Stimulated activated memory B cell treated with anti-CD40 and anti-IgM and Interleukin-4, amounts not matched to agents 10 μg/mL and 1 μg/mL and 100 μg/mL, for 72 hours (primary cell): Measurements from ENCODE around the gene STK11.
A peak's percentile ranks its signal among the peaks of the same experiment; 100 is the strongest.

Source experiments
- ATAC-seq: fragments of 150-1000 bp; cut with Tn5 transposase; 2 replicates; pipeline ENCODE4 v1.10.0; 2021
- H3K27ac Mint-ChIP-seq: one replicate; pipeline ENCODE4 v1.8.0; 2022; ENCODE audit warnings: mild to moderate bottlenecking, mixed read lengths
- H3K27me3 Mint-ChIP-seq: one replicate; pipeline ENCODE4 v1.8.0; 2022; ENCODE audit warnings: mixed read lengths
- H3K36me3 Mint-ChIP-seq: one replicate; pipeline ENCODE4 v1.8.0; 2022; ENCODE audit warnings: mixed read lengths
- H3K4me1 Mint-ChIP-seq: one replicate; pipeline ENCODE4 v1.8.0; 2022; ENCODE audit warnings: mixed read lengths
- H3K4me3 Mint-ChIP-seq: one replicate; pipeline ENCODE4 v1.8.0; 2022; ENCODE audit warnings: mild to moderate bottlenecking, moderate library complexity, mixed read lengths
- H3K9me3 Mint-ChIP-seq: one replicate; pipeline ENCODE4 v1.8.0; 2022; ENCODE audit warnings: mixed read lengths

The STK11 gene

GRCh38 chr19:1214862-1215731, 9.5 kb downstream of the STK11 start:
- Mint-ChIP-seq H3K36me3 (peaks cover 13% of the 10 kb centered on the region), H3K27ac (no peak overlapping the region), H3K9me3 (no peaks in the 10 kb centered on the region), H3K27me3 (no peaks in the 10 kb centered on the region), H3K4me1 (peaks cover 22% of the 10 kb centered on the region), H3K4me3 (no peak overlapping the region)
- ATAC-seq, result no peak

- no peak overlapping the region for H3K4me3 Mint-ChIP-seq
- H3K9me3 Mint-ChIP-seq, result no peaks in the 10 kb centered on the region
- H3K4me1 Mint-ChIP-seq, result peaks cover 17% of the 10 kb centered on the region
- no peaks in the 10 kb centered on the region for H3K27me3 Mint-ChIP-seq
- H3K36me3 Mint-ChIP-seq, result peaks cover 10% of the 10 kb centered on the region
- no peak for ATAC-seq
- H3K27ac Mint-ChIP-seq, result no peak overlapping the region
Observed at GRCh38 chr19:1216756-1217155, 11.2 kb downstream of the STK11 start.

GRCh38 chr19:1217366-1217765, 11.8 kb downstream of the STK11 start:
- Mint-ChIP-seq H3K36me3 (peaks cover 9% of the 10 kb centered on the region), H3K4me3 (no peak overlapping the region), H3K27me3 (no peaks in the 10 kb centered on the region), H3K4me1 (peaks cover 16% of the 10 kb centered on the region), H3K27ac (no peak overlapping the region), H3K9me3 (no peaks in the 10 kb centered on the region)
- ATAC-seq, result no peak

DNA sequence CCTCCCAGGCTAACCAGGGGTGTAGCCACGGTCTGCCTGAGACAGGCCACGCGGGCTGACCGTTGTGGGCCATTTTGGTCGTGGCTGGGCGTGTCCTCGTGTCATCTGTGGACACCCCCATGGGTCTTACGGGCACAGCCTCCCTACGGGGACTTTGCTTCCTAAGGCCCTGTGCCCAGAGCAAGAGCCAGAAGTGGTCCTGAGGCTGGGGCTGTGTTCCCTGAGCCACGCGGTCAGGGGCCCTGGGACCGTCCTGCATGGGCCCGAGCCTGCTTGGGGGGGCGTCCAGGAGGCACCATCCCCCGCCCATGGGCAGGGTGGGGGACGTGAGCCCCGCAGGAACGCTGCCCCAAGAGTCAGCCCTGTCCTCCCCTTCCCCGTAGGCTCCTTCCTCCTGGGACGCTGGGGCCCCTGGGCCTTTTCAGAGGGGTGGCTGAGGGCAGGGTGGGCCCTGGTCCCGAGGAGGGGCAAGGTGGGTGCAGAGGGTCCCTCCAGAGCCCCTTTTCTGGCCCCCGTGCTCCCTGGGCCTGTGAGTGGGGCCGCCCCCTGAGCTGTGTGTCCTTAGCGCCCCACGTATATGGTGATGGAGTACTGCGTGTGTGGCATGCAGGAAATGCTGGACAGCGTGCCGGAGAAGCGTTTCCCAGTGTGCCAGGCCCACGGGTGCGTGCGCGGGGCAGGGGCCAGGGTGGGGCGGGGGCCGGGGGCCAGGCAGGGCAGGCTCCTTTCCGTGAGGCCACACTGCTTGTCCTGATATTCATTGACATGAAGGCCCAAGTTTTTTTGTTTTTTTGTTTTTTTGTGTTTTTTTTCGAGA, 13.4 kb downstream of the STK11 start:
- Mint-ChIP-seq H3K27ac (no peak overlapping the region), H3K9me3 (no peaks in the 10 kb centered on the region), H3K4me3 (no peak overlapping the region), H3K27me3 (no peaks in the 10 kb centered on the region), H3K4me1 (peaks cover 6% of the 10 kb centered on the region), H3K36me3 (peaks cover 2% of the 10 kb centered on the region)
- ATAC-seq, result no peak

DNA sequence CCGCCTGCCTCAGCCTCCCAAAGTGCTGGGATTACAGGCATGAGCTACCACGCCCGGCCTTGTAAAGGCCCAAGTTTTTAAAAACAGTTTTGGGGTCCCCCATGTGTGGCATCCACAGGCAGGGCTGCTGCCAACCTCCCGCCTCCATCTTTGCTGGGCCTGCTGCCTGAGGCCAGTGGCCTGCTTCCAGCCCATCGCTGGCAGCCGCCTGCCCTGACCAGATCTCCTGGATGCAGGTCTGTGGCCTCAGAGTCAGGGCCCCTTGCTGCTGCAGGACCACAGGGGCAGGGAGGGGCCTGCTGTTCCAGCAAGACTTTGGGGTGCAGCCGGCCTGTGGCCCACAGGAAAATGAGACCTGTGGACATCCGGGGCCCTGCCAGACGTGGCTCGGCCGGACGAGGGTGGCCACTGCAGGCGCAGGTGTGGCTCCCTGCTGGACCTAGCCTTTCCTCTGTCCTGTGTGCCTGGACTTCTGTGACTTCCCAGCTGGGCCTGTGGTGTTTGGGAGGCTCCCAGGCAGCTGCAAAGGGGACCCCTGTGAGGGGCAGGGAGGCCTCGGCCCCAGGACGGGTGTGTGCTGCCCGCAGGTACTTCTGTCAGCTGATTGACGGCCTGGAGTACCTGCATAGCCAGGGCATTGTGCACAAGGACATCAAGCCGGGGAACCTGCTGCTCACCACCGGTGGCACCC, 14.4 kb downstream of the STK11 start:
- no peak overlapping the region for H3K4me3 Mint-ChIP-seq
- H3K36me3 Mint-ChIP-seq, result no peaks in the 10 kb centered on the region
- H3K27ac Mint-ChIP-seq, result no peak overlapping the region
- H3K27me3 Mint-ChIP-seq, result no peaks in the 10 kb centered on the region
- no peaks in the 10 kb centered on the region for H3K9me3 Mint-ChIP-seq
- H3K4me1 Mint-ChIP-seq, result no peaks in the 10 kb centered on the region
- ATAC-seq, result no peak

- Mint-ChIP-seq H3K9me3 (no peaks in the 10 kb centered on the region), H3K27me3 (no peaks in the 10 kb centered on the region), H3K4me3 (no peak overlapping the region), H3K27ac (no peak overlapping the region), H3K4me1 (no peaks in the 10 kb centered on the region), H3K36me3 (no peaks in the 10 kb centered on the region)
- no peak for ATAC-seq
Observed at GRCh38 chr19:1220477-1220930, 14.9 kb downstream of the STK11 start.

DNA sequence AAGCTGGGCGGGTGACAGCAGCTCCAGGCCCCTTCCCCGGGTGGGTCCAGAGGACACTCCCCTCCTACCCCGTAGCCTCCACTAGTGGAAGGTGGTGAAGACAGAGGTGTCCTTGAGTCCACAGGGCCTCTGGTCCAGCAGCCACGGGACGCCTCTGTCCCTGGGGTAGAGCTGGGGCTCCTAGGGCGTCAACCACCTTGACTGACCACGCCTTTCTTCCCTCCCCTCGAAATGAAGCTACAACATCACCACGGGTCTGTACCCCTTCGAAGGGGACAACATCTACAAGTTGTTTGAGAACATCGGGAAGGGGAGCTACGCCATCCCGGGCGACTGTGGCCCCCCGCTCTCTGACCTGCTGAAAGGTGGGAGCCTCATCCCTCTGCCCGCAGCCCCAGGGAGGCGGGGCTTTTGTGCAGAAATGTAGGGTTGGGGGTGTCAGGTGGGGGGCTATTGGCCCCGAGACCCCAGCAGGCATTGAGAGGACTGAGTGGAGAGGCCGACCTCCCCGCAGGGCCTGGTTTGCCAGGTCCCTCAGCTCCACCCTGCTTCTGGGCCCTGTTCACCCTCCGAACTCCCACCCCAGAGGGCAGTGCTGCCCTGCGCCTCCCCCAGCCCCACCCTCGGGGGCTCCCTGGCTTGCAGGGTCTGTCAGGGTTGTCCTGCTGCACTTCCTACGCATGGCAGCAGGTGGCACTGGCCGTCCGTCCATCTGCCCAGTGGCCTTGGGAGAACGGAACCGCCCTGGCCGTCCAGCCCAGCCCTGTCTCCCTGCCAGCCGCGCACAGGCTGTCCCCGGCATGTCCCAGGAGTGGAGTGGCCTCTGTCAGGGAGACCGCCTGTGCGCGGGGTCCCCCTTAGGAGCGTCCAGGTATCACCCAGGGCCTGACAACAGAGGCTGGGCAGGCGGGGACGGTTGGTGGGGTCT, 15.7 kb downstream of the STK11 start:
- Mint-ChIP-seq H3K4me3 (no peak overlapping the region), H3K27me3 (no peaks in the 10 kb centered on the region), H3K9me3 (no peaks in the 10 kb centered on the region), H3K27ac (no peak overlapping the region), H3K36me3 (no peaks in the 10 kb centered on the region), H3K4me1 (no peaks in the 10 kb centered on the region)
- no peak for ATAC-seq

- no peaks in the 10 kb centered on the region for H3K27me3 Mint-ChIP-seq
- no peaks in the 10 kb centered on the region for H3K9me3 Mint-ChIP-seq
- H3K36me3 Mint-ChIP-seq, result no peaks in the 10 kb centered on the region
- H3K4me1 Mint-ChIP-seq, result no peaks in the 10 kb centered on the region
- ATAC-seq, result no peak
- no peak overlapping the region for H3K27ac Mint-ChIP-seq
- H3K4me3 Mint-ChIP-seq, result no peak overlapping the region
Observed at GRCh38 chr19:1221904-1222255, 16.3 kb downstream of the STK11 start.

- no peak for ATAC-seq
- Mint-ChIP-seq H3K4me1 (no peaks in the 10 kb centered on the region), H3K27ac (no peak overlapping the region), H3K27me3 (no peaks in the 10 kb centered on the region), H3K4me3 (no peak overlapping the region), H3K36me3 (no peaks in the 10 kb centered on the region), H3K9me3 (no peaks in the 10 kb centered on the region)
Observed at GRCh38 chr19:1222394-1222793, 16.8 kb downstream of the STK11 start.

GRCh38 chr19:1223018-1223855, 17.7 kb downstream of the STK11 start:
- Mint-ChIP-seq H3K36me3 (peaks cover 4% of the 10 kb centered on the region), H3K4me3 (no peak overlapping the region), H3K4me1 (no peaks in the 10 kb centered on the region), H3K27ac (no peak overlapping the region), H3K9me3 (no peaks in the 10 kb centered on the region), H3K27me3 (no peaks in the 10 kb centered on the region)
- ATAC-seq, result peak; percentile 45

DNA sequence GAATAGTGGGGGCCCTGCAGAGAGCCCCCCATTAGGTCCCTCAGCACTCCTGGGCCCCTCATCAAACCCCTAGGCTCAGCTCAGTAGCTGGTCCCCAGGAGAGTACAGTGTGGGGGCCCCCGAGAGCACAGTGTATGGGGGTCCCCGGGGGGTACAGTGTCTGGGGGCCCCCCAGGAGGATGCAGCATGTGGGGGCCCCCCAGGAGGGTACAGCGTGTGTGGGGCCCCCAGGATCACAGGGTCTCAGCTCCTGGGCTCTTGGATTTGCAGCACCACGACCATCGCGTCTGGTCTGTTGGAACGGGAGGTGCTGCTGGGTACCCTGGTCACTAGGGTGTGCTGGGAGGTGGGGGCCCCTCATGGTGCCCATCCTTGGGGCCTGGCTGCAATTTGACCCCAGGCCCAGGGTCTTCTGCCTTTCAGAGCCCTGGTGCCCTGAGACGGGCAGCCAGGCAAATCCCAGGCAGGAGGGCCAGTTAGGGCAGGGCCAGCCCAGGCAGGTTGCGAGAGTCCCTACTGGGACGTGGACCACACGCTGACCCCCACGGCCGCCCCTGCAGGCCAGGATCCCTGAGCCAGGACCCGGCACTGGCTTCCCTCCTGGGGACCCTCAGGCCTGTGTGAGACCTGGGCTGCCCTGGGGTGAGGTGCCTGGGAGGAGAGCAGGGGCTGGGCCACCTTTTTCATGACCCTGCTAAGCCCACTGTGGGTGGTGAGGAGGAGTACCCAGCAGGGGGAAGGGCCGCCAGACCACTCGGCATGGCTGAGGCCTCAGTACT, 18.7 kb downstream of the STK11 start:
- Mint-ChIP-seq H3K36me3 (peaks cover 5% of the 10 kb centered on the region), H3K27me3 (no peaks in the 10 kb centered on the region), H3K9me3 (no peaks in the 10 kb centered on the region), H3K27ac (no peak overlapping the region), H3K4me3 (no peak overlapping the region), H3K4me1 (no peaks in the 10 kb centered on the region)
- no peak for ATAC-seq

- no peaks in the 10 kb centered on the region for H3K9me3 Mint-ChIP-seq
- H3K27ac Mint-ChIP-seq, result no peak overlapping the region
- no peak overlapping the region for H3K4me3 Mint-ChIP-seq
- ATAC-seq, result no peak
- no peaks in the 10 kb centered on the region for H3K27me3 Mint-ChIP-seq
- H3K4me1 Mint-ChIP-seq, result no peaks in the 10 kb centered on the region
- H3K36me3 Mint-ChIP-seq, result peaks cover 5% of the 10 kb centered on the region
Observed at GRCh38 chr19:1224847-1225246, 19.3 kb downstream of the STK11 start.

GRCh38 chr19:1225440-1226226, 20.1 kb downstream of the STK11 start:
- ATAC-seq, result no peak
- no peaks in the 10 kb centered on the region for H3K27me3 Mint-ChIP-seq
- H3K4me3 Mint-ChIP-seq, result no peak overlapping the region
- peaks cover 5% of the 10 kb centered on the region for H3K36me3 Mint-ChIP-seq
- H3K27ac Mint-ChIP-seq, result no peak overlapping the region
- no peaks in the 10 kb centered on the region for H3K4me1 Mint-ChIP-seq
- no peaks in the 10 kb centered on the region for H3K9me3 Mint-ChIP-seq
